WTC11 (cell line): ENCODE results near the gene IL1RAP. TPM values are rescaled to one million over a fixed set of nuclear protein-coding genes. Genes with fewer than 3 reads are reported as not detected.

Source experiments
- ATAC-seq: fragments of 200-7000 bp; cut with Tn5 transposase; 2 replicates; pipeline ENCODE4 v1.10.0; 2021; ENCODE audit warnings: mild to moderate bottlenecking, moderate library complexity
- CTCF ChIA-PET: fragments of 300-600 bp; sonication (Branson Sonifier 250); formaldehyde crosslinking; loops from one replicate; lab custom pipeline; 2021; ENCODE audit warnings: antibody characterized with exemption; lab: Charles Lee
- POLR2A ChIA-PET: fragments of 350-600 bp; sonication (Branson Sonifier 250); formaldehyde crosslinking; loops from one replicate; lab custom pipeline; 2021; ENCODE audit warnings: antibody characterized with exemption; lab: Charles Lee
- DNase-seq: peaks from one replicate; pipeline ENCODE4 v3.0.0; 2021; ENCODE audit warnings: low spot score
- H3K27ac Mint-ChIP-seq: 2 replicates; pipeline ENCODE4 v1.8.0; 2021; ENCODE audit warnings: mixed read lengths
- H3K27me3 Mint-ChIP-seq: 2 replicates; pipeline ENCODE4 v1.8.0; 2021; ENCODE audit warnings: low read depth, mild to moderate bottlenecking, moderate library complexity, mixed read lengths
- H3K36me3 Mint-ChIP-seq: 2 replicates; pipeline ENCODE4 v1.8.0; 2021; ENCODE audit warnings: mixed read lengths
- H3K4me1 Mint-ChIP-seq: 2 replicates; pipeline ENCODE4 v1.8.0; 2022; ENCODE audit warnings: mixed read lengths
- H3K4me3 Mint-ChIP-seq: 2 replicates; pipeline ENCODE4 v1.8.0; 2021; ENCODE audit warnings: mild to moderate bottlenecking, moderate library complexity, mixed read lengths
- H3K9me3 Mint-ChIP-seq: 2 replicates; pipeline ENCODE4 v1.8.0; 2021; ENCODE audit warnings: mixed read lengths
- AR ChIP-seq: fragments of 250-450 bp; sonication (Bioruptor Pico); IDR thresholded peaks from 2 replicates; pipeline ENCODE4 v1.9.0; 2021; ENCODE audit warnings: mild to moderate bottlenecking
- ATF6 ChIP-seq: sonication (generic); formaldehyde crosslinking; IDR thresholded peaks from 2 replicates; pipeline ENCODE4 v1.8.1; 2023; ENCODE audit warnings: mild to moderate bottlenecking, missing genetic modification reagents
- CBFB ChIP-seq: sonication (generic); formaldehyde crosslinking; IDR thresholded peaks from 2 replicates; pipeline ENCODE4 v1.8.1; 2022; ENCODE audit warnings: mild to moderate bottlenecking, low read depth, missing genetic modification reagents
- E2F4 ChIP-seq: sonication (generic); formaldehyde crosslinking; IDR thresholded peaks from 2 replicates; pipeline ENCODE4 v1.8.1; 2022; ENCODE audit warnings: low read depth, mild to moderate bottlenecking, moderate library complexity, missing genetic modification reagents, borderline replicate concordance
- GTF2I ChIP-seq: fragments of 250-450 bp; sonication (Bioruptor Pico); conservative IDR thresholded peaks from 2 replicates; pipeline ENCODE4 v1.4.0; 2021; ENCODE audit warnings: mild to moderate bottlenecking
- HMGXB4 ChIP-seq: sonication (generic); formaldehyde crosslinking; IDR thresholded peaks from 2 replicates; pipeline ENCODE4 v1.8.1; 2023; ENCODE audit warnings: mild to moderate bottlenecking, moderate library complexity, missing genetic modification reagents
- JAZF1 ChIP-seq: fragments of 250-450 bp; sonication (Bioruptor Pico); IDR thresholded peaks from 2 replicates; pipeline ENCODE4 v1.9.0; 2021; ENCODE audit warnings: moderate library complexity, mild to moderate bottlenecking, inconsistent platforms
- NFE2L1 ChIP-seq: sonication (generic); formaldehyde crosslinking; IDR thresholded peaks from 2 replicates; pipeline ENCODE4 v1.8.1; 2023; ENCODE audit warnings: missing genetic modification reagents
- NFYB ChIP-seq: sonication (generic); formaldehyde crosslinking; conservative IDR thresholded peaks from 2 replicates; pipeline ENCODE4 v1.8.0; 2022; ENCODE audit warnings: low read depth, missing genetic modification reagents
- NR1H2 ChIP-seq: sonication (generic); formaldehyde crosslinking; IDR thresholded peaks from 2 replicates; pipeline ENCODE4 v1.9.0; 2021; ENCODE audit warnings: mild to moderate bottlenecking, moderate library complexity, missing genetic modification reagents
- PRDM15 ChIP-seq: sonication (generic); formaldehyde crosslinking; IDR thresholded peaks from 2 replicates; pipeline ENCODE4 v1.8.0; 2022; ENCODE audit warnings: missing genetic modification reagents
- SMAD4 ChIP-seq: sonication (generic); formaldehyde crosslinking; IDR thresholded peaks from 2 replicates; pipeline ENCODE4 v1.8.0; 2022; ENCODE audit warnings: mild to moderate bottlenecking, missing genetic modification reagents
- TCF7 ChIP-seq: sonication (generic); formaldehyde crosslinking; IDR thresholded peaks from 2 replicates; pipeline ENCODE4 v1.8.0; 2022; ENCODE audit warnings: mild to moderate bottlenecking, low read depth, missing genetic modification reagents, moderate library complexity
- ZNF232 ChIP-seq: sonication (generic); formaldehyde crosslinking; IDR thresholded peaks from 2 replicates; pipeline ENCODE4 v1.8.0; 2022; ENCODE audit warnings: mild to moderate bottlenecking, missing genetic modification reagents
- ZNF416 ChIP-seq: fragments of 250-450 bp; sonication (Bioruptor Pico); IDR thresholded peaks from 2 replicates; pipeline ENCODE4 v1.9.0; 2021; ENCODE audit warnings: mild to moderate bottlenecking, inconsistent platforms
- total RNA-seq: library from RNA; stranded (reverse); gene quantifications from 3 replicates; pipeline ENCODE4 v1.2.3, GENCODE V29; 2021

The IL1RAP gene
- total RNA-seq, 1 experiment from 2014 or later, result 4.5 TPM

GRCh38 chr3:190614226-190615059 lies 100.6 kb downstream of the IL1RAP start:
- CTCF ChIA-PET, result no interaction called here

GRCh38 chr3:190615060-190615384 lies 101.1 kb downstream of the IL1RAP start:
- CTCF ChIA-PET, result no interaction called here
- ATAC-seq (no peak), DNase-seq (no peak)
- Mint-ChIP-seq H3K27me3 (no peaks in the 10 kb centered on the region), H3K36me3 (no peaks in the 10 kb centered on the region), H3K27ac (no peak overlapping the region), H3K9me3 (0 out of 2 replicates have a peak, but pooled peaks cover 3% of the 10 kb centered on the region), H3K4me3 (no peak overlapping the region), H3K4me1 (peaks cover 6% of the 10 kb centered on the region; the same call in 1 of the 2 replicates)
- POLR2A ChIA-PET, result no interaction called here
- no peak for TF ChIP-seq TCF7 (CRISPR knock-in tag)
- TF ChIP-seq GTF2I (CRISPR knock-in tag), result no peak
- TF ChIP-seq PRDM15 (CRISPR knock-in tag), result no peak
- TF ChIP-seq NFYB (CRISPR knock-in tag), result no peak
- TF ChIP-seq HMGXB4 (CRISPR knock-in tag), result no peak
- no peak for TF ChIP-seq SMAD4
- no peak for TF ChIP-seq AR (CRISPR knock-in tag)
- no peak for TF ChIP-seq ZNF416 (CRISPR knock-in tag)
- no peak for TF ChIP-seq E2F4 (CRISPR knock-in tag)
- TF ChIP-seq CBFB (CRISPR knock-in tag), result no peak
- no peak for TF ChIP-seq NFE2L1 (CRISPR knock-in tag)
- no peak for TF ChIP-seq ATF6 (CRISPR knock-in tag)
- TF ChIP-seq ZNF232 (CRISPR knock-in tag), result no peak
- no peak for TF ChIP-seq JAZF1

More at GRCh38 chr3:190614226-190615059, 100.6 kb downstream of the IL1RAP start:
- no peak for DNase-seq
- peaks cover 6% of the 10 kb centered on the region; the same call in 1 of the 2 replicates for H3K4me1 Mint-ChIP-seq
- POLR2A ChIA-PET, result no interaction called here
- no peak for TF ChIP-seq NR1H2
- H3K9me3 Mint-ChIP-seq, result 0 out of 2 replicates have a peak, but pooled peaks cover 3% of the 10 kb centered on the region
- H3K27me3 Mint-ChIP-seq, result no peaks in the 10 kb centered on the region
- no peak overlapping the region for H3K27ac Mint-ChIP-seq
- no peak for ATAC-seq
- H3K36me3 Mint-ChIP-seq, result no peaks in the 10 kb centered on the region
- no peak overlapping the region for H3K4me3 Mint-ChIP-seq
